ENCODE data around the gene RDH13. TPM values are rescaled to one million over a fixed set of nuclear protein-coding genes. Genes with fewer than 3 reads are reported as not detected.
"Not testable (repeated sequence)": the region's sequence is repeated elsewhere in the genome, so short reads cannot be mapped to it uniquely, and the experiment has no call there.

Gene RDH13
- polyA plus RNA-seq, 1 of the 3 experiments (the other 2 are of a cell fraction) = 9.6 TPM

DNA sequence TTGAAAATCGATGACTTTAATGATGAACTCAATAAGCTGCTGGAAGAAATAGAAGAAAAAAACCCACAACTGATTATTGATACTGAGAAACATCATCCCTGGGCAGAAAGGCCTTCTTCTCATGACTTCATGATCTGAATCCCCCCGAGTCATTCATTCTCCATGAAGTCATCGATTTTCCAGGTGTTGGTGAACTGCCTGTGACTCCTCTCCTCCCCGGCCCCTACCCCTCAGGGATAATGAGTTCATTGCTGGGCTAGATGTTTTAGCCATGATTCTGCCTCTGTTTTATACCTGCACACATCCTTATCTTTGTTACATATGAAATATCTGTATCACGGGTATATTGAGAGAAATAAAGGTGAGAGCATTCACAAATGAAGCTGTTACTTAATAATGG, 62.2 kb downstream of the RDH13 start:
- ChIA-PET CTCF (no interaction called here), POLR2A (no interaction called here)
- H3K9me2 ChIP-seq = no peaks in the 10 kb centered on the region
- H2AFZ ChIP-seq (ENCODE audit: low read depth) = no peak overlapping the region
- H3K4me1 ChIP-seq (ENCODE audit: control insufficient read depth in 1 of 2, insufficient read depth in 2 of 2, low read depth in 1 of 2, low read length in 1 of 2) = no peaks in the 10 kb centered on the region
- no peaks in the 10 kb centered on the region for H3K36me3 ChIP-seq (replicated peaks in 1 of 2; ENCODE audit: control insufficient read depth in 1 of 2, insufficient read depth in 2 of 2, low read length in 1 of 2)
- no peaks in the 10 kb centered on the region for H3K79me2 ChIP-seq (ENCODE audit: insufficient read depth)
- peaks cover 3% of the 10 kb centered on the region for H3F3A ChIP-seq (replicated peaks; ENCODE audit: insufficient read depth)
- H3K27me3 ChIP-seq (ENCODE audit: insufficient read depth) = peaks cover 79% of the 10 kb centered on the region
- DNase-seq = no peak
- H3K4me2 ChIP-seq = no peak overlapping the region
- no peaks in the 10 kb centered on the region for H3K9me3 ChIP-seq
- H4K20me1 ChIP-seq (ENCODE audit: insufficient read depth) = no peaks in the 10 kb centered on the region
- no peak overlapping the region for H3K27ac ChIP-seq (ENCODE audit: low read depth in 2 of 2, low read length in 1 of 2)
- no peak overlapping the region for H3K9ac ChIP-seq
- TF ChIP-seq SIN3A (IDR thresholded peaks at IDR 0.05; ENCODE audit: borderline replicate concordance, low read depth, low read length) (no peak), EZH2phosphoT487 (IDR thresholded peaks at IDR 0.05; ENCODE audit: borderline replicate concordance, low read depth) (no peak), FOXJ3 (CRISPR knock-in tag; IDR thresholded peaks at IDR 0.05) (no peak), RCOR1 (IDR thresholded peaks at IDR 0.05; ENCODE audit: low read length) (no peak), POLR2AphosphoS5 (IDR thresholded peaks at IDR 0.05; ENCODE audit: low read depth, low read length) (no peak), MEF2A (IDR thresholded peaks at IDR 0.05; ENCODE audit: borderline replicate concordance, low read depth) (no peak), GATA2 (CRISPR knock-in tag; IDR thresholded peaks at IDR 0.05) (no peak), GABPA (IDR thresholded peaks at IDR 0.05; ENCODE audit: low read depth) (no peak), TAF1 (IDR thresholded peaks at IDR 0.05; ENCODE audit: borderline replicate concordance, low read depth, low read length) (no peak), TEAD4 (IDR thresholded peaks at IDR 0.05; ENCODE audit: borderline replicate concordance, insufficient read depth) (no peak)
- TF ChIP-seq, protein P1, sequence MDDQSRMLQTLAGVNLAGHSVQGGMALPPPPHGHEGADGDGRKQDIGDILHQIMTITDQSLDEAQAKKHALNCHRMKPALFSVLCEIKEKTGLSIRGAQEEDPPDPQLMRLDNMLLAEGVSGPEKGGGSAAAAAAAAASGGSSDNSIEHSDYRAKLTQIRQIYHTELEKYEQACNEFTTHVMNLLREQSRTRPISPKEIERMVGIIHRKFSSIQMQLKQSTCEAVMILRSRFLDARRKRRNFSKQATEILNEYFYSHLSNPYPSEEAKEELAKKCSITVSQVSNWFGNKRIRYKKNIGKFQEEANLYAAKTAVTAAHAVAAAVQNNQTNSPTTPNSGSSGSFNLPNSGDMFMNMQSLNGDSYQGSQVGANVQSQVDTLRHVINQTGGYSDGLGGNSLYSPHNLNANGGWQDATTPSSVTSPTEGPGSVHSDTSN (IDR thresholded peaks at IDR 0.05) = no peak
- TF ChIP-seq, protein P2, sequence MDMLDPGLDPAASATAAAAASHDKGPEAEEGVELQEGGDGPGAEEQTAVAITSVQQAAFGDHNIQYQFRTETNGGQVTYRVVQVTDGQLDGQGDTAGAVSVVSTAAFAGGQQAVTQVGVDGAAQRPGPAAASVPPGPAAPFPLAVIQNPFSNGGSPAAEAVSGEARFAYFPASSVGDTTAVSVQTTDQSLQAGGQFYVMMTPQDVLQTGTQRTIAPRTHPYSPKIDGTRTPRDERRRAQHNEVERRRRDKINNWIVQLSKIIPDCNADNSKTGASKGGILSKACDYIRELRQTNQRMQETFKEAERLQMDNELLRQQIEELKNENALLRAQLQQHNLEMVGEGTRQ (IDR thresholded peaks at IDR 0.05; ENCODE audit: borderline replicate concordance, low read depth, low read length) = no peak
- TF ChIP-seq, protein P3, sequence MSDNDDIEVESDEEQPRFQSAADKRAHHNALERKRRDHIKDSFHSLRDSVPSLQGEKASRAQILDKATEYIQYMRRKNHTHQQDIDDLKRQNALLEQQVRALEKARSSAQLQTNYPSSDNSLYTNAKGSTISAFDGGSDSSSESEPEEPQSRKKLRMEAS (IDR thresholded peaks at IDR 0.05; ENCODE audit: low read depth) = no peak
- TF ChIP-seq, protein P4, sequence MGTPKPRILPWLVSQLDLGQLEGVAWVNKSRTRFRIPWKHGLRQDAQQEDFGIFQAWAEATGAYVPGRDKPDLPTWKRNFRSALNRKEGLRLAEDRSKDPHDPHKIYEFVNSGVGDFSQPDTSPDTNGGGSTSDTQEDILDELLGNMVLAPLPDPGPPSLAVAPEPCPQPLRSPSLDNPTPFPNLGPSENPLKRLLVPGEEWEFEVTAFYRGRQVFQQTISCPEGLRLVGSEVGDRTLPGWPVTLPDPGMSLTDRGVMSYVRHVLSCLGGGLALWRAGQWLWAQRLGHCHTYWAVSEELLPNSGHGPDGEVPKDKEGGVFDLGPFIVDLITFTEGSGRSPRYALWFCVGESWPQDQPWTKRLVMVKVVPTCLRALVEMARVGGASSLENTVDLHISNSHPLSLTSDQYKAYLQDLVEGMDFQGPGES (IDR thresholded peaks at IDR 0.05; ENCODE audit: low read depth, low read length) = no peak
- WGBS (ENCODE audit: low lambda C conversion rate) = 9% methylated on average over 5 of the region's 5 CpGs
- no peak overlapping the region for H3K4me3 ChIP-seq (ENCODE audit: low read depth in 2 of 2, low read length in 1 of 2)

DNA sequence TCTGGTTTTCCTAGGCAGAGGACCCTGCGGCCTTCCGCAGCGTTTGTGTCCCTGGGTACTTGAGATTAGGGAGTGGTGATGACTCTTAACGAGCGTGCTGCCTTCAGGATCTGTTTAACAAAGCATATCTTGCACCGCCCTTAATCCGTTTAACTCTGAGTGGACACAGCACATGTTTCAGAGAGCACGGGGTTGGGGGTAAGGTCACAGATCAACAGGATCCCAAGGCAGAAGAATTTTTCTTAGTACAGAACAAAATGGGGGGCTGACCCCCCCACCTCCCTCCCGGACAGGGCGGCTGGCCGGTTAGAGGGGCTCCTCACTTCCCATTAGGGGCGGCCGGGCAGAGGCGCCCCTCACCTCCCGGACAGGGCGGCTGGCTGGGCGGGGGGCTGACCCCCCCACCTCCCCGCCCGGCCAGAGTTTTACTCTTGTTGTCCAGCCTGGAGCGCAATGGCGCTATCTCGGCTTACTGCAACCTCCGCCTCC, 64.2 kb downstream of the RDH13 start:
- 37% methylated on average over 17 of the region's 23 CpGs for WGBS (ENCODE audit: low lambda C conversion rate)
- POLR2A ChIA-PET; H3K4me2 ChIP-seq; DNase-seq; H3K9me3 ChIP-seq; CTCF ChIA-PET; H3K9me2 ChIP-seq; H3K27ac ChIP-seq (ENCODE audit: low read depth in 2 of 2, low read length in 1 of 2); H3K36me3 ChIP-seq (replicated peaks in 1 of 2; ENCODE audit: control insufficient read depth in 1 of 2, insufficient read depth in 2 of 2, low read length in 1 of 2); H3K4me1 ChIP-seq (ENCODE audit: control insufficient read depth in 1 of 2, insufficient read depth in 2 of 2, low read depth in 1 of 2, low read length in 1 of 2); H3K4me3 ChIP-seq (ENCODE audit: low read depth in 2 of 2, low read length in 1 of 2); H4K20me1 ChIP-seq (ENCODE audit: insufficient read depth); H3K79me2 ChIP-seq (ENCODE audit: insufficient read depth); H3K9ac ChIP-seq; H3F3A ChIP-seq (replicated peaks; ENCODE audit: insufficient read depth); H2AFZ ChIP-seq (ENCODE audit: low read depth): not testable (repeated sequence)
- peaks cover 85% of the 10 kb centered on the region for H3K27me3 ChIP-seq (ENCODE audit: insufficient read depth)
